LNCAP (cell line): ENCODE data around the gene SORCS3.

Experiments
- TF ChIP-seq, protein P1 (sequence below): fragments of 450-650 bp; IDR thresholded peaks from 2 replicates; pipeline ENCODE4 v1.5.1; 2017; ENCODE audit warnings: mild to moderate bottlenecking

SORCS3 gene

DNA sequence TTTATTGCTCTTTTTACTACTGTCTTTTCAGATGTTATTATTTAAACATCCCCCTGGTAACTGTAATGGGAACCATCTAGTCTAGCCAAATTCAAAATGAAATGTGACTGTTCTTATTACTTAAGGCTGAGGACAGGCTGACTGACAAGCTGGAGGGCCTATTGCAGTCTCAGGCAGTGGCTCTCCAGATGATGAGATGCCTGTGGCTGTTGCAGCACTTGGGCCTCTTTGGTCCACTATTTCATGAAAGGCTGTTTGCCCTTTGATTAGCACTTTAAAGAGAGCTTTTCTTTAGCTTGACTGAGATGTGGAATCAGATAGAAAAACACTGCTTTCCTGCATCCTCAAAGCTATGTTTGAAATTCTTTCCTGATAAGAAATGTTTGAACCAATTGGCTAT lies 540.5 kb downstream of the SORCS3 start:
- TF ChIP-seq, protein P1, sequence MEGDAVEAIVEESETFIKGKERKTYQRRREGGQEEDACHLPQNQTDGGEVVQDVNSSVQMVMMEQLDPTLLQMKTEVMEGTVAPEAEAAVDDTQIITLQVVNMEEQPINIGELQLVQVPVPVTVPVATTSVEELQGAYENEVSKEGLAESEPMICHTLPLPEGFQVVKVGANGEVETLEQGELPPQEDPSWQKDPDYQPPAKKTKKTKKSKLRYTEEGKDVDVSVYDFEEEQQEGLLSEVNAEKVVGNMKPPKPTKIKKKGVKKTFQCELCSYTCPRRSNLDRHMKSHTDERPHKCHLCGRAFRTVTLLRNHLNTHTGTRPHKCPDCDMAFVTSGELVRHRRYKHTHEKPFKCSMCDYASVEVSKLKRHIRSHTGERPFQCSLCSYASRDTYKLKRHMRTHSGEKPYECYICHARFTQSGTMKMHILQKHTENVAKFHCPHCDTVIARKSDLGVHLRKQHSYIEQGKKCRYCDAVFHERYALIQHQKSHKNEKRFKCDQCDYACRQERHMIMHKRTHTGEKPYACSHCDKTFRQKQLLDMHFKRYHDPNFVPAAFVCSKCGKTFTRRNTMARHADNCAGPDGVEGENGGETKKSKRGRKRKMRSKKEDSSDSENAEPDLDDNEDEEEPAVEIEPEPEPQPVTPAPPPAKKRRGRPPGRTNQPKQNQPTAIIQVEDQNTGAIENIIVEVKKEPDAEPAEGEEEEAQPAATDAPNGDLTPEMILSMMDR = no peak

DNA sequence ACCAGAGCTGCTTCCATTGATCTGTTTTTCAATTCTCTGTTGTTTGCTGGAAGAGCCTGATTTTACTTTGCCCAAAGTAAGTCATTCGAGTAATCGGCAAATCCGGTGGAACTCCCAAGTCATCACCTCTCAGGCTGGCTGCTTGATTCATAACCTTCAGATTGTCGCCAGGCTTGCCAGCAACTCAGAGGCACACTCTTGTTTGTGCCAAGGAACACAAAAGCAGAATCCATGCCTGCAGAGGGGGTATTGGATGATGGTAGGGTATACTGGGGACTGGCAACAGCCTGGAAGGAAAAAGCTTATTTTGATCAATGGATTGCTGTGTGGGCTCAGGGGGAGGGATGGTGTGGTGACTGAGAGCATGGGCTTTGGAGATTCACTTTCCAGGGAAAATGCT lies 542.4 kb downstream of the SORCS3 start:
- TF ChIP-seq, protein P1 = no peak

DNA sequence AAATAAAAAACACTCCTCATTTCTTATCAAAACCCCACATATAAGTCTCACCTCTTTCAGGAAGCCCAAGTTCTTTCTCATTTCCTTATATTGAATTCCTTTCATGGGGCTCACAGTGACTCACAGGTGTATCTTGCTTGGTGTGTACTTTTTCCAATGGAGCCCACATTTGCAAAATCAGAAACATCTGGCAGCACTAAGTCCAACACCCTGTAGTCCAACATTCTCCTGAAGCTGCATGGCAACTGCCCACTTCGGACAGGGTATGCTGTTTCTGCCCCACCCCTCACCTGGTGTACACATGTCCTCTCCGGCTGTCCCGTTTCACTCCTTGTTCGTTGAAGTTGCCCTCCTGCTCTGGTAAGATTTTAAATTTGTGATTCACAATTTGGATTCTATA lies 544.1 kb downstream of the SORCS3 start:
- TF ChIP-seq, protein P1 = no peak

DNA sequence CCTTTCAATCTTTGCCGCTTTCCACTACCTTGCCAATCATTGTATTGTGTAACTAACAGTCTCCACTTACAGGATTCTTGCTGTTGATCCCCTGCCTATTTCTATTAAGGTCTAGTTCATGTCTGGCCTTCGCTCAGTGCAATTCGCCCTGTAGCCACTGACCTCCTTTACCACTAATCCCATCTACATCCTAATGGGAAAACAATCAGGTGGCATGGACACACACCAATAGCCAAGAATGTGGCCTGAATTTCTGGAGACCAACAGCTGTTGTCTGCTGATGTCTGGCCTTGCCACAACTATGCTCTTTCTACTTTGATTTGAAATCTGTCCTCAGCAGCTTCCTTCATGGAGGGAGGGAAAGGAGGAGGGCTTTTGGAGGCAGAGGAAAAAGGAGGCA lies 546.2 kb downstream of the SORCS3 start:
- TF ChIP-seq, protein P1 = no peak

DNA sequence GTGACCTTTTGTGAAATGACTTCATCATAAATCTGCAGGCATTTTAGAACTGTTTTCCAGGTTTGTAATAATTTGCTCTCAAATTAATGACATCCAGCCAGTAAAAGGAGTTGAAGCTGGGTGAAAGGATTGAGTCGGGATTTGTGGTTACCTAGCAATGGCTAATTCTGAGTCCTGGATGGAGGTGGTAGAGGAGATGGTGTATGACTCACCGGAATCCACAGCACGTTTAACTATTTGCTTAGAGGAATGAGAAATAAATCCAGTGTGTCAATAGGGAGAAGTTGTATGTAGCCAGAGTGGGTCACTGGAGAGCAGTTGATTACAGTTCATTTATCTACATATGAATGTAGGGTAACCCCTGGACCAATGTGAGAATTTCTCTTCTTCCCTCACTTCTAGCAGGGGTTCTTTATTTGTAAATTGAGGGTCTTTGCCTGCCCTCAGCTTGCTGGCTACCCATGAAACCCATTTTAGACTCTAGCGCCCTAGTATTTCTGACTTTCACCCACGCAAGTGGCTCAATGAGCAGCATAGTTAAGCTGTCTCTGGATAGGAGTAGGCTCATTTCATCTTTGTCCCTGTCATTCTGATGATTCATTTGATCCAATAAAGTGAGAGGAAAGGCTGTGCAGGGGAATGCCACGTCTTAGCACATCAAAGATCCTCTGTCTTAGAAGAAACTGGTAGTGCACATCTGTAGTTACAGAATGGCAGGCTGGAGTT lies 547.8 kb downstream of the SORCS3 start:
- TF ChIP-seq, protein P1 = no peak

DNA sequence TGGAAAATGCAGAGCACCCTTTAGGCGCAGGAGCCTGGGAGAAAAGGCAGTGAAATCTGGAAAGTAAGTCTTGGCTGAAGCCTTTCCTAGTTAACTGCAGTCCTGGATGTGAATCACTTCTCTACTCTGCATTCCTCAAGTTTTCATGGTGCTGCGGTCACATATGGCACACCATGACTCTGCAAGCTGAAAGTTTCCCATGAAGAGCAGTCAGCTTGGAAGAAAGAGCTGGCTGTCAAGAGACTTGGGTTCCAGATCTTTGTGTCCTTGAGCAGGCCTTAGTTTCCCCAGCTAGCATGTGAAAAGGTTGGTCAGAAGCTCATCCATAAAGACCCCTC lies 548.3 kb downstream of the SORCS3 start:
- TF ChIP-seq, protein P1 = no peak

DNA sequence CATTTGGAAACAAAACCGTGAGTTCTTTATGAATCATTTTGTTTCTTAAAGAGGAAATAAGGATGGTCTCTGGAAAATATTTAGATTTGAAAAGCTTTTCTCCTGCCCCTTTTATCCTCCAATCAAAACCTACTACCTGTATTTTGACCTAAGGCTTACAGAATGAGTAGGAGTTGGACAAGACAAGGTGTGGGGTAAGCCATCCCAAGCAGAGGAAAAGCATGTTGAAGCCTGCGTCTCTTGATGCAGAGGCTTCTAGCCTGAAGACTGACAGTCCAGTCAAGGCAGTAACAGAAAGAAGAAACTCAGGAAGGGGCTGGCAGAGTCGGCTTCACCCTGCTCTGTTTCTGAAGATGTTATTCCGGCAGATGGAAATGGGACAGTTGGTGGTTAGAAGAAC lies 551.1 kb downstream of the SORCS3 start:
- TF ChIP-seq, protein P1 = no peak

DNA sequence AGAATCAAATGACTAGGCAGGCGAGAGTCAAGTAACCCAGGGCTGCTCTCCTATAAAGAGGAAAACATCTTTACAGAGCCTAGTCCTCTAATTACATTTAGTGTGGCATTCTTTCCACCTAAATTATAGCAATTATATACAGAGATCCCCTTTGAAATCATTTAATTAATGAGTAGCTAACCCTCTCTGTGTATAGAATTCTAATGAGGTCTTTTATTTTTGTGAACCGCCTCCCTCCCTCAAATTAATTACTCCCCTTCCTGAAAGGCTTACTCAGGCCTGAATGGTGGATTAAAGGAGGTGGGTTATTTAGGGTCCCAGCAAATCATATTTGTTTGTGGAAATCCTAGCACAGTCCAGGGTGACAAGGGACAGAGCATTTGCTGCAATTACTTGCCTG lies 551.8 kb downstream of the SORCS3 start:
- TF ChIP-seq, protein P1 = no peak
